GM12873 (cell line): ENCODE results near the gene MCL1.

Source experiments
- TF ChIP-seq, protein P1 (sequence below): IDR thresholded peaks from 2 replicates; pipeline ENCODE4 v1.5.1; 2012; ENCODE audit warnings: low read depth, mild to moderate bottlenecking, moderate library complexity, low read length, control low read depth; ENCODE audit not compliant: insufficient read depth; ENCODE audit errors: missing control alignments

Gene MCL1

DNA sequence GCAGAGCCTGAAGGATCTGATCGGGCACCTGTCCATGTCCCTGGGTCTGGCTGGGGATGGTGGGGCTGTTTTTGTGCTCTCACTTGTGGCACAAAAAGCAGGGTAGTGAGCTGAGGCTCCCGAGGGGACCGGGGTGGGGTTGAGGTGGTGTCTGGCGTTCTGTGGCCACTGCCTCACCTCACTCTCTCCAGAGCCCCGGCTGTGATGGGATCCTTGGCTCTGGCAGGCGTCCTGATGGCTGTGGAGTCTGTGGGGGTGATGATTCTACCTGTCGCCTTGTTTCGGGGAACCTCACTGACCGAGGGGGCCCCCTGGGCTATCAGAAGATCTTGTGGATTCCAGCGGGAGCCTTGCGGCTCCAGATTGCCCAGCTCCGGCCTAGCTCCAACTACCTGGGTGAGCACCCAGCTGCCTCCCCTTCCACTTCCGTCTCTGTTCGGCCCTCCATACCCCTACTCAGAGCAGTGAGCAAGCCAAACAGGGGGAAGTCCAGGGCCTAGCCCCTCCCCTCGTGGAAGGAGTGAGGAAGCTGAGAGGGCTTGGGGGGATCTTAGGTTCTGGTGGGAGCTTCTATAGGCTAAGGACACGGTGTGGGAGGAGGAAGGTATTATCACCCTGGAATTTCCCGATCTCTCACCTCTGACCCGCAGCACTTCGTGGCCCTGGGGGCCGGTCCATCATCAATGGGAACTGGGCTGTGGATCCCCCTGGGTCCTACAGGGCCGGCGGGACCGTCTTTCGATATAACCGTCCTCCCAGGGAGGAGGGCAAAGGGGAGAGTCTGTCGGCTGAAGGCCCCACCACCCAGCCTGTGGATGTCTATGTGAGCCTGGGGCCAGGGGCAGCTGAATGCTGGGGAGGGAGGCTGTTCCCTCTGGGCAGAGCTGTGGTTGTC is 23.2 kb downstream of the MCL1 start:
- TF ChIP-seq, protein P1, sequence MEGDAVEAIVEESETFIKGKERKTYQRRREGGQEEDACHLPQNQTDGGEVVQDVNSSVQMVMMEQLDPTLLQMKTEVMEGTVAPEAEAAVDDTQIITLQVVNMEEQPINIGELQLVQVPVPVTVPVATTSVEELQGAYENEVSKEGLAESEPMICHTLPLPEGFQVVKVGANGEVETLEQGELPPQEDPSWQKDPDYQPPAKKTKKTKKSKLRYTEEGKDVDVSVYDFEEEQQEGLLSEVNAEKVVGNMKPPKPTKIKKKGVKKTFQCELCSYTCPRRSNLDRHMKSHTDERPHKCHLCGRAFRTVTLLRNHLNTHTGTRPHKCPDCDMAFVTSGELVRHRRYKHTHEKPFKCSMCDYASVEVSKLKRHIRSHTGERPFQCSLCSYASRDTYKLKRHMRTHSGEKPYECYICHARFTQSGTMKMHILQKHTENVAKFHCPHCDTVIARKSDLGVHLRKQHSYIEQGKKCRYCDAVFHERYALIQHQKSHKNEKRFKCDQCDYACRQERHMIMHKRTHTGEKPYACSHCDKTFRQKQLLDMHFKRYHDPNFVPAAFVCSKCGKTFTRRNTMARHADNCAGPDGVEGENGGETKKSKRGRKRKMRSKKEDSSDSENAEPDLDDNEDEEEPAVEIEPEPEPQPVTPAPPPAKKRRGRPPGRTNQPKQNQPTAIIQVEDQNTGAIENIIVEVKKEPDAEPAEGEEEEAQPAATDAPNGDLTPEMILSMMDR, result no peak

DNA sequence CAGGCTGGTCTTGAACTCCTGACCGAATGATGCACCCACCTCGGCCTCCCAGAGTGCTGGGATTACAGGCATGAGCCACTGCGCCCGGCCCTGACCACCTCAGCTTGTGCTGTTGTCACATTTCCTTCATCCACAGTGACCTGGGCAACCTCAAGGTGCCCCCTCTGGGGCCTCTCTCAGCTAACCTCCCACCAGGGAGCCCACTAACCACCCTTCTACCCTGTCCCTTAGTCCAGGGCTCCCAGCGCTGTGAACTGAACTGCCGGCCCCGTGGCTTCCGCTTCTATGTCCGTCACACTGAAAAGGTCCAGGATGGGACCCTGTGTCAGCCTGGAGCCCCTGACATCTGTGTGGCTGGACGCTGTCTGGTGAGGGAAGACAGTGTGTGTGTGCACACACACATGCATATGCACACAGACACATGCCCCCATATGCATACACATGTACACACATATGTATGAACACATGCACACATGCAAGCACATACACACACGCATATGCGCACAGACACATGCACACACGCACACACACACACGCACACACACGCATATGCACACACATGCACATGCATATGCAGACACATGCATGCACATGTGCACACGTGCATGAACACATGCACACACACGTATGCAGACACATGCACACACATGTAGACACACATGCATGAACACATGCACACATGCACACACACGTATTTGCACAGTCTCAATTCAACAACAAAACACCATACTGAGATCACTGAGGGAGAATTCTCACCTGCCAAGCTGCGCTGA is 24.0 kb downstream of the MCL1 start:
- TF ChIP-seq, protein P1, result no peak

DNA sequence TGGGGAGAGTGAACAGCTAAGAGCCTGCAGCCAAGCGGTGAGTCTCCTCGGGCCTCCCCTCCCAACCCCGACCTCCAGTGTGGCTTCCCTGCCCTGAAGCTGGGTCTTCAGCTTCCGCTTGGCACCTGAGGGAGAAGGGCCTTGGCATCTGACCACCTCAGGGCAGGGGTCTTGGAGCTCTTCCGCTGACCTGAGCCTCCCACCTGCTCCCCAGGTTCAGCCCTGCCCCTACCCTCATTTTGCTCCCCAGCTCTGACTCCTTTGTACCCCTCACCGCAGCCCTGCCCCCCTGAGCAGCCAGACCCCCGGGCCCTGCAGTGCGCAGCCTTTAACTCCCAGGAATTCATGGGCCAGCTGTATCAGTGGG is 25.3 kb downstream of the MCL1 start:
- TF ChIP-seq, protein P1, result no peak

DNA sequence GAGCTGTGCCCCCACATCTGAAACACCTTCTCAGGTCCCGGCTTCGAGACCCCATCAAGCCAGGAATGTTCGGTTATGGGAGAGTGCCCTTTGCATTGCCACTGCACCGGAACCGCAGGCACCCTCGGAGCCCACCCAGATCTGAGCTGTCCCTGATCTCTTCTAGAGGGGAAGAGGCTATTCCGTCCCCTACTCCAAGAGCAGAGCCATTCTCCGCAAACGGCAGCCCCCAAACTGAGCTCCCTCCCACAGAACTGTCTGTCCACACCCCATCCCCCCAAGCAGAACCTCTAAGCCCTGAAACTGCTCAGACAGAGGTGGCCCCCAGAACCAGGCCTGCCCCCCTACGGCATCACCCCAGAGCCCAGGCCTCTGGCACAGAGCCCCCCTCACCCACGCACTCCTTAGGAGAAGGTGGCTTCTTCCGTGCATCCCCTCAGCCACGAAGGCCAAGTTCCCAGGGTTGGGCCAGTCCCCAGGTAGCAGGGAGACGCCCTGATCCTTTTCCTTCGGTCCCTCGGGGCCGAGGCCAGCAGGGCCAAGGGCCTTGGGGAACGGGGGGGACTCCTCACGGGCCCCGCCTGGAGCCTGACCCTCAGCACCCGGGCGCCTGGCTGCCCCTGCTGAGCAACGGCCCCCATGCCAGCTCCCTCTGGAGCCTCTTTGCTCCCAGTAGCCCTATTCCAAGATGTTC is 25.9 kb downstream of the MCL1 start:
- TF ChIP-seq, protein P1, result no peak

DNA sequence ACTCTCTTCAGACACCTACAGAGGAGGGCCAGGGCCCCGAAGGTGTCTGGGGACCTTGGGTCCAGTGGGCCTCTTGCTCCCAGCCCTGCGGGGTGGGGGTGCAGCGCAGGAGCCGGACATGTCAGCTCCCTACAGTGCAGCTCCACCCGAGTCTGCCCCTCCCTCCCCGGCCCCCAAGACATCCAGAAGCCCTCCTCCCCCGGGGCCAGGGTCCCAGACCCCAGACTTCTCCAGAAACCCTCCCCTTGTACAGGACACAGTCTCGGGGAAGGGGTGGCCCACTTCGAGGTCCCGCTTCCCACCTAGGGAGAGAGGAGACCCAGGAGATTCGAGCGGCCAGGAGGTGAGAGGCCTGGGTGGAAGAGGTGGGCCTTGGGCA is 26.5 kb downstream of the MCL1 start:
- TF ChIP-seq, protein P1, result no peak

DNA sequence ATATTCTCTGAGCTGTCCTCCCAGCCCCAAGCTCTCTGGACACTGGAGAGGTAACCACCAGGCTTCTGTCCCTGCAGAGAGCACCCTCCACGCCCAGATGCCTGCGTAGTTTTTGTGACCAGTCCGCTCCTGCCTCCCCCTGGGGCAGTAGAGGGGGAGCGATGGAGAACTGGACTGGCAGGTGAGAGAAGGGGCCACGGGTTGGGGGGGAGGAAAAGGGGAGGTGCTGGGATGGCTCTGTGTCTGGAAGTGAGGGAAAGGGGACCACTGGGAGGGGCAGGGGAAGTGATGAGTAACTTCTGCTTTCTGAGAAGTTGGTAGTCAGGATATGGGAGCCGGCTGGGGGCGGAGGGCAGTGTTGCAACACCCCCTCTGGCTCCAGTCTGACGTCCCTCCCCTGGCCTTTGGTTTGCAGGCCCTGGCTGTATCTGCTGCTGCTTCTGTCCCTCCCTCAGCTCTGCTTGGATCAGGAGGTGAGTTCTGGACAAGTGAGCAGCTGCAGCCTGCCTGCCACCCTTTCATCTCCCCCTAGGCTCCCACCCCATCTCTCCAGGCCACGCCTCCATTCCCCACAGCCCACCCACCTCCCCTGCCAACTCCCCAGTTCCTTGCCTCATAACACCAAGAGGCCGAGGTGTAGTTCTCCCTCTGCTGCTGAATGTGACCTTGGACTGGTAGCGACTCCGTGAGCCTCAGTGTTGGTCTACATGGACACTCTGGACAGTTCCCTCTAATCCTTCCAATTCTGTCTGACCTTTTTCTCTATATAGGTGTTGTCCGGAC is 27.1 kb downstream of the MCL1 start:
- TF ChIP-seq, protein P1, result no peak
